Panc1 (cell line): ENCODE data around the gene FRMD4A. TPM values are rescaled to one million over a fixed set of nuclear protein-coding genes. Genes with fewer than 3 reads are reported as not detected.

Source experiments
- ATAC-seq: fragments of 200-7000 bp; cut with Tn5 transposase; 2 replicates; pipeline ENCODE4 v1.9.1; 2020; ENCODE audit warnings: mild to moderate bottlenecking, moderate library complexity
- BruUV-seq: library from RNA; stranded (reverse); fragments of 400-500 nt; replicated peaks from 2 replicates; lab custom pipeline; 2021; lab: Mats Ljungman, UMichigan
- CTCF ChIA-PET: fragments of 300-600 bp; sonication (Branson Sonifier 250); formaldehyde crosslinking; loops from one replicate; lab custom pipeline; 2022; ENCODE audit warnings: antibody characterized with exemption; lab: Charles Lee
- POLR2A ChIA-PET: fragments of 300-600 bp; sonication (Branson Sonifier 250); formaldehyde crosslinking; loops from one replicate; lab custom pipeline; 2022; ENCODE audit warnings: antibody characterized with exemption; lab: Charles Lee
- DNase-seq: peaks from one replicate; pipeline ENCODE4 v3.0.0-alpha.2; 2010; ENCODE audit warnings: low read depth, low spot score
- H3K27ac ChIP-seq: 2 replicates; pipeline ENCODE4 v1.5.1; 2011; ENCODE audit warnings: mild to moderate bottlenecking, low read length, inconsistent platforms
- H3K27me3 ChIP-seq: fragments of 200-500 bp; sonication (Bioruptor generic); 2 replicates; pipeline ENCODE4 v1.6.0; 2014; ENCODE audit warnings: low read length, inconsistent platforms; ENCODE audit not compliant: control insufficient read depth, insufficient read depth
- H3K36me3 ChIP-seq: fragments of 200-500 bp; sonication (Bioruptor generic); 2 replicates; pipeline ENCODE4 v1.5.1; 2014; ENCODE audit warnings: inconsistent platforms, mild to moderate bottlenecking, low read length, moderate library complexity; ENCODE audit not compliant: control insufficient read depth, insufficient read depth
- H3K4me1 ChIP-seq: 2 replicates; pipeline ENCODE4 v1.5.1; 2011; ENCODE audit warnings: inconsistent platforms, mild to moderate bottlenecking, low read length, moderate library complexity; ENCODE audit not compliant: control insufficient read depth, insufficient read depth
- H3K4me3 ChIP-seq, 2 experiments: 2 replicates each; pipeline ENCODE4 v1.5.1; 2011 to 2012; ENCODE audit warnings: low read depth in 2 of 2, low read length in 2 of 2, mild to moderate bottlenecking in 2 of 2, inconsistent platforms in 1 of 2, moderate library complexity in 1 of 2
- H3K9me3 ChIP-seq: fragments of 200-500 bp; sonication (Bioruptor generic); 2 replicates; pipeline ENCODE4 v1.5.1; 2014; ENCODE audit warnings: low read depth, mild to moderate bottlenecking, inconsistent platforms, low read length, moderate library complexity; ENCODE audit not compliant: control insufficient read depth, insufficient read depth
- CTCF ChIP-seq: fragments of 450-650 bp; IDR thresholded peaks from 2 replicates; pipeline ENCODE4 v1.5.1; 2017; ENCODE audit warnings: mild to moderate bottlenecking
- POLR2AphosphoS5 ChIP-seq: IDR thresholded peaks from 2 replicates; pipeline ENCODE4 v1.6.1; 2012; ENCODE audit warnings: mild to moderate bottlenecking, low read depth, low read length, moderate library complexity
- REST ChIP-seq, 2 experiments: IDR thresholded peaks; 2 replicates each; pipeline ENCODE4 v1.6.1; 2011 to 2012; ENCODE audit warnings: low read depth in 2 of 2, control low read depth in 1 of 2, low read length in 1 of 2, mild to moderate bottlenecking in 1 of 2, moderate library complexity in 1 of 2; ENCODE audit not compliant: insufficient read depth in 1 of 2
- SIN3A ChIP-seq: IDR thresholded peaks from 2 replicates; pipeline ENCODE4 v1.6.1; 2012; ENCODE audit warnings: low read depth, mild to moderate bottlenecking, low read length, moderate library complexity, borderline replicate concordance; ENCODE audit not compliant: insufficient read depth
- TCF7L2 ChIP-seq: IDR thresholded peaks from 2 replicates; pipeline ENCODE4 v1.6.1; 2011; ENCODE audit warnings: mild to moderate bottlenecking, low read depth, low read length, inconsistent platforms
- in situ Hi-C: cut with HindIII; loops from 2 replicates; pipeline ENCODE4 v1.10.0; 2016; ENCODE audit warnings: low sequenced_read_pairs, low pct_unique_long_range_greater_than_20kb
- intact Hi-C: fragments of 100-400 bp; cut with micrococcal nuclease; formaldehyde crosslinking; loops from one replicate; pipeline ENCODE4 v1.10.0; 2022; ENCODE audit not compliant: unreplicated experiment
- total RNA-seq: library from RNA; stranded (reverse); gene quantifications from one replicate; pipeline ENCODE4 v1.2.1, GENCODE V29; 2021; ENCODE audit not compliant: unreplicated experiment

Gene FRMD4A
- total RNA-seq, 1 experiment from 2014 or later: 7.1 TPM

GRCh38 chr10:14036233-14036632 lies 294.5 kb downstream of the FRMD4A start:
- H3K27me3 ChIP-seq: no peaks in the 10 kb centered on the region
- ATAC-seq (no peak), DNase-seq (no peak)
- intact Hi-C loops: no loop called here
- no peak overlapping the region for H3K4me3 ChIP-seq
- ChIA-PET POLR2A (no interaction called here), CTCF (no interaction called here)
- TF ChIP-seq CTCF (no peak), POLR2AphosphoS5 (no peak), TCF7L2 (no peak), SIN3A (no peak), REST (IDR thresholded peaks at IDR 0.05; ENCODE audit: insufficient read depth in 1 of 2, low read depth in 2 of 2, low read length in 1 of 2) (no peak)
- no peaks in the 10 kb centered on the region for H3K36me3 ChIP-seq
- H3K9me3 ChIP-seq: no peaks in the 10 kb centered on the region
- in situ Hi-C loops: no loop called here
- no peaks in the 10 kb centered on the region for H3K4me1 ChIP-seq
- no peak overlapping the region for H3K27ac ChIP-seq
- no TSS peak for BruUV-seq

- POLR2A ChIA-PET: no interaction called here
- no peak overlapping the region for H3K4me3 ChIP-seq
- in situ Hi-C loops: no loop called here
- no peak overlapping the region for H3K27ac ChIP-seq
- intact Hi-C loops: no loop called here
- H3K4me1 ChIP-seq: no peaks in the 10 kb centered on the region
- BruUV-seq: no TSS peak
- TF ChIP-seq CTCF: no peak
- TF ChIP-seq REST (IDR thresholded peaks at IDR 0.05; ENCODE audit: insufficient read depth in 1 of 2, low read depth in 2 of 2, low read length in 1 of 2): no peak
- no peak for TF ChIP-seq TCF7L2
- no peak for TF ChIP-seq SIN3A
- no peak for TF ChIP-seq POLR2AphosphoS5
- no peaks in the 10 kb centered on the region for H3K36me3 ChIP-seq
- no peaks in the 10 kb centered on the region for H3K9me3 ChIP-seq
- ATAC-seq (no peak), DNase-seq (no peak)
- H3K27me3 ChIP-seq: no peaks in the 10 kb centered on the region
- CTCF ChIA-PET: no interaction called here
Observed at GRCh38 chr10:14035506-14035905, 295.2 kb downstream of the FRMD4A start.
